Measurements from ENCODE around the gene FBXL13.

Gene FBXL13

GRCh38 chr7:102938679-102939078 lies 135.9 kb downstream of the FBXL13 start:
- H3K4me3 ChIP-seq (ENCODE audit: low read depth, low read length), result no peak overlapping the region
- DNase-seq (ENCODE audit: low read depth), result no peak
- TF ChIP-seq CTCF (IDR thresholded peaks at IDR 0.05; ENCODE audit: insufficient read depth, low read depth, low read length, missing control alignments), result no peak

- no peak overlapping the region for H3K4me3 ChIP-seq (ENCODE audit: low read depth, low read length)
- no peak for DNase-seq (ENCODE audit: low read depth)
- TF ChIP-seq CTCF (IDR thresholded peaks at IDR 0.05; ENCODE audit: insufficient read depth, low read depth, low read length, missing control alignments), result no peak
Measured at GRCh38 chr7:102935450-102936115, 139.0 kb downstream of the FBXL13 start.

GRCh38 chr7:102934701-102935100 lies 139.9 kb downstream of the FBXL13 start:
- no peak for TF ChIP-seq CTCF (IDR thresholded peaks at IDR 0.05; ENCODE audit: insufficient read depth, low read depth, low read length, missing control alignments)
- H3K4me3 ChIP-seq (ENCODE audit: low read depth, low read length), result no peak overlapping the region
- DNase-seq (ENCODE audit: low read depth), result no peak

GRCh38 chr7:102934239-102934638 lies 140.4 kb downstream of the FBXL13 start:
- no peak for DNase-seq (ENCODE audit: low read depth)
- H3K4me3 ChIP-seq (ENCODE audit: low read depth, low read length), result no peak overlapping the region
- no peak for TF ChIP-seq CTCF (IDR thresholded peaks at IDR 0.05; ENCODE audit: insufficient read depth, low read depth, low read length, missing control alignments)

- no peak overlapping the region for H3K4me3 ChIP-seq (ENCODE audit: low read depth, low read length)
- TF ChIP-seq CTCF (IDR thresholded peaks at IDR 0.05; ENCODE audit: insufficient read depth, low read depth, low read length, missing control alignments), result no peak
- DNase-seq (ENCODE audit: low read depth), result no peak
Measured at GRCh38 chr7:102933763-102934162, 140.8 kb downstream of the FBXL13 start.

GRCh38 chr7:102931757-102932156 lies 142.8 kb downstream of the FBXL13 start:
- H3K4me3 ChIP-seq (ENCODE audit: low read depth, low read length), result no peak overlapping the region
- no peak for DNase-seq (ENCODE audit: low read depth)
- no peak for TF ChIP-seq CTCF (IDR thresholded peaks at IDR 0.05; ENCODE audit: insufficient read depth, low read depth, low read length, missing control alignments)

GRCh38 chr7:102927312-102927933 lies 147.2 kb downstream of the FBXL13 start:
- no peak for DNase-seq (ENCODE audit: low read depth)
- no peak for TF ChIP-seq CTCF (IDR thresholded peaks at IDR 0.05; ENCODE audit: insufficient read depth, low read depth, low read length, missing control alignments)
- no peak overlapping the region for H3K4me3 ChIP-seq (ENCODE audit: low read depth, low read length)

Data from GM12865 (cell line).